LNCaP clone FGC (cell line): ENCODE data around the gene FDXR.

Experiments
- DNase-seq: peaks from one replicate; pipeline ENCODE4 v3.0.0-alpha.2; 2011; ENCODE audit warnings: low read depth
- H3K4me3 ChIP-seq: 2 replicates; pipeline ENCODE4 v1.5.1; 2011; ENCODE audit warnings: mild to moderate bottlenecking, low read depth, low read length, control low read depth
- CTCF ChIP-seq: IDR thresholded peaks from 2 replicates; pipeline ENCODE4 v1.5.1; 2012; ENCODE audit warnings: mild to moderate bottlenecking; ENCODE audit not compliant: control insufficient read depth, insufficient read depth; ENCODE audit errors: extremely low read depth

Gene FDXR

GRCh38 chr17:74882517-74883240 lies 9.9 kb upstream of the FDXR start:
- no peak overlapping the region for H3K4me3 ChIP-seq
- TF ChIP-seq CTCF, result no peak
- no peak for DNase-seq

GRCh38 chr17:74881073-74881472 lies 8.3 kb upstream of the FDXR start:
- H3K4me3 ChIP-seq, result no peak overlapping the region
- TF ChIP-seq CTCF, result no peak
- no peak for DNase-seq

- no peak overlapping the region for H3K4me3 ChIP-seq
- no peak for DNase-seq
- no peak for TF ChIP-seq CTCF
Measured at GRCh38 chr17:74879308-74879707, 6.5 kb upstream of the FDXR start.

GRCh38 chr17:74878658-74879057 lies 5.9 kb upstream of the FDXR start:
- TF ChIP-seq CTCF, result no peak
- H3K4me3 ChIP-seq, result no peak overlapping the region
- no peak for DNase-seq

- TF ChIP-seq CTCF, result no peak
Measured at GRCh38 chr17:74877592-74878548, 5.1 kb upstream of the FDXR start.

GRCh38 chr17:74875977-74876593 lies 3.3 kb upstream of the FDXR start:
- no peak overlapping the region for H3K4me3 ChIP-seq
- no peak for DNase-seq
- no peak for TF ChIP-seq CTCF

More at GRCh38 chr17:74877592-74878548, 5.1 kb upstream of the FDXR start:
- DNase-seq, result no peak
- no peak overlapping the region for H3K4me3 ChIP-seq
